Psoas muscle (tissue), 8 donors: ENCODE data around the gene MAPK6. TPM values are rescaled to one million over a fixed set of nuclear protein-coding genes. Genes with fewer than 3 reads are reported as not detected.

Source experiments
- ATAC-seq, 4 donors: fragments of 200-7000 bp; cut with Tn5 transposase; one replicate each; pipeline ENCODE4 v1.9.1; 2020; ENCODE audit warnings: moderate library complexity in 3 of 4, mild to moderate bottlenecking in 2 of 4
- DNase-seq, 2 donors: peaks; one replicate each; pipeline ENCODE4 v3.0.0-alpha.2; 2020
- H3K27ac ChIP-seq: fragments of 200-600 bp; one replicate; pipeline ENCODE4 v1.8.0; 2022
- H3K27me3 ChIP-seq, 3 donors: fragments of 200-600 bp in 1 of 3; one replicate each; pipeline versions ENCODE4 v1.6.1 to v1.8.0; 2013 to 2022; ENCODE audit warnings: low read length in 2 of 3, mild to moderate bottlenecking in 2 of 3, moderate library complexity in 1 of 3; ENCODE audit not compliant: insufficient read depth in 3 of 3
- H3K36me3 ChIP-seq, 2 donors: fragments of 200-600 bp in 1 of 2; one replicate each; pipeline versions ENCODE4 v1.6.1 to v1.8.0; 2013 to 2022; ENCODE audit warnings: low read depth in 1 of 2, mild to moderate bottlenecking in 1 of 2, moderate library complexity in 1 of 2; ENCODE audit not compliant: insufficient read depth in 1 of 2
- H3K4me1 ChIP-seq: fragments of 200-600 bp; one replicate; pipeline ENCODE4 v1.8.0; 2022
- H3K4me3 ChIP-seq: fragments of 200-600 bp; one replicate; pipeline ENCODE4 v1.8.0; 2022; ENCODE audit warnings: mild to moderate bottlenecking
- H3K9me3 ChIP-seq: fragments of 200-600 bp; one replicate; pipeline ENCODE4 v1.8.0; 2022
- WGBS, 3 donors: extraction: QIAGEN DNeasy Blood & Tissue Kit; methylation state at CpG; one replicate each; pipeline versions ENCODE4 v1.1.6 to v1.1.7; 2013; 5-methylcytosine and 5-hydroxymethylcytosine counted together
- intact Hi-C, 2 donors: fragments of 100-400 bp; cut with DNase I; formaldehyde crosslinking; loops; one replicate each; pipeline versions ENCODE4 v1.11.0 to v1.14.2; 2022
- polyA plus RNA-seq, 3 donors: library from polyadenylated mRNA; stranded (reverse); fragments of 200-250 nt; gene quantifications; one replicate each; pipeline ENCODE4 v1.2.3, GENCODE V29; 2013
- total RNA-seq, 4 donors: library from RNA; stranded (reverse); fragmentation: NEBNext Ultra II Directional in 2 of 4; extraction: Animal tissue kit (Norgen Biotek cat#: 25700) in 2 of 4; gene quantifications; one replicate each; pipeline versions ENCODE4 v1.2.1 to v1.2.4, GENCODE V29; 2021 to 2023
- TF ChIP-seq, protein P1 (sequence below): fragments of 200-600 bp; IDR thresholded peaks from one replicate; pipeline ENCODE4 v1.8.0; 2022; ENCODE audit warnings: antibody characterized with exemption
- donor health status: healthy with polysubstance abuse.
- donor health status: DM: no; HTN: no; CAD: no; lungs with moderate emphysema.
- donor health status: Bipolar disorder and iron deficiency.
- donor health status: healthy.
- donor health status: DM: yes; HTN: yes; CAD: no.
- donor health status: DM: no; HTN: no; CAD: no.
- donor health status: DM: no; HTN: no; CAD: no.
- donor health status: DM: yes; HTN: yes; CAD: no.

MAPK6 gene
- total and polyA plus RNA-seq, 7 donors, result 21.1 to 62.7 (median 48.5) TPM

DNA sequence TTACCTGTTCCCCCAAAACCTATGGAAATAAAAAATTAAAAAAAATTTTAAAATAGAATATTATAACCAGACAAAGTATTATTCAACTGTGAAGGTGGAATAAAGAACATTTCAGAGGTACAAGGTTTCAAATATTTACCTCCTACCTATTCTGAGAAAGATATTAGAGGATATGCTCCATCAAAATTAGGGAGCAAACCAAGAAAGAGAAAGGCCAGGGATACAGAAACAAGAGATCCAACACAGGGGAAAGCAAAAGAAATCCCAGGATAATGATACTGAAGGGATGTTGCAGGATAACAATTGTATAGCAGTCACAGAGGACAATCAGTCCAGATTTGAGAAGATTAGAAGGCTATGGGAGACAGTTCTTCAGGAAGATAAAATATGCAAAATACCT is 71.2 kb downstream of the MAPK6 start:
- H3K9me3 ChIP-seq, result peaks cover 4% of the 10 kb centered on the region
- peaks cover 7% of the 10 kb centered on the region for H3K4me1 ChIP-seq
- DNase-seq (no peak), ATAC-seq (no peak)
- no peak overlapping the region for H3K27ac ChIP-seq
- no peaks in the 10 kb centered on the region for H3K27me3 ChIP-seq
- H3K36me3 ChIP-seq, result no peaks in the 10 kb centered on the region
- TF ChIP-seq, protein P1, sequence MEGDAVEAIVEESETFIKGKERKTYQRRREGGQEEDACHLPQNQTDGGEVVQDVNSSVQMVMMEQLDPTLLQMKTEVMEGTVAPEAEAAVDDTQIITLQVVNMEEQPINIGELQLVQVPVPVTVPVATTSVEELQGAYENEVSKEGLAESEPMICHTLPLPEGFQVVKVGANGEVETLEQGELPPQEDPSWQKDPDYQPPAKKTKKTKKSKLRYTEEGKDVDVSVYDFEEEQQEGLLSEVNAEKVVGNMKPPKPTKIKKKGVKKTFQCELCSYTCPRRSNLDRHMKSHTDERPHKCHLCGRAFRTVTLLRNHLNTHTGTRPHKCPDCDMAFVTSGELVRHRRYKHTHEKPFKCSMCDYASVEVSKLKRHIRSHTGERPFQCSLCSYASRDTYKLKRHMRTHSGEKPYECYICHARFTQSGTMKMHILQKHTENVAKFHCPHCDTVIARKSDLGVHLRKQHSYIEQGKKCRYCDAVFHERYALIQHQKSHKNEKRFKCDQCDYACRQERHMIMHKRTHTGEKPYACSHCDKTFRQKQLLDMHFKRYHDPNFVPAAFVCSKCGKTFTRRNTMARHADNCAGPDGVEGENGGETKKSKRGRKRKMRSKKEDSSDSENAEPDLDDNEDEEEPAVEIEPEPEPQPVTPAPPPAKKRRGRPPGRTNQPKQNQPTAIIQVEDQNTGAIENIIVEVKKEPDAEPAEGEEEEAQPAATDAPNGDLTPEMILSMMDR, result no peak
- intact Hi-C loops, result no loop called here
- H3K4me3 ChIP-seq, result no peak overlapping the region

DNA sequence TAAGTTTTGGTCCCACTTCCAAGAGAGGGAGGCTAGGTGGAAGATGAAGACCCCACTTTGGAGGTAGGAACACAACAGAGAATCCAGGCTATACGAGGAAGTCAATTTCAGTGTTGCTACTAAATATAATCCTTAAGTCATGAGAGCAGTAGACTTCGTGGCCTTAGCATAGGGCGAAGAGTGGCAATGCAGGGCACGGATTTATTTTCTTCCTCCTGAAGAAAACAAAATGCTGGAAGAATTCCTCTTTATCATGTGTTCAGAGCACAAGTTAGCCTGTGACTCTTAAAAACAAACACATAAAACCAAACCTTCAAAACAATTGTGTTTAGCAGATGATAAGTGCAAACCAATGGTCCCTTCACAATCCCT is 74.1 kb downstream of the MAPK6 start:
- Histone ChIP-seq H3K27ac (no peak overlapping the region), H3K4me3 (no peak overlapping the region), H3K36me3 (no peaks in the 10 kb centered on the region), H3K27me3 (no peaks in the 10 kb centered on the region), H3K4me1 (peaks cover 7% of the 10 kb centered on the region), H3K9me3 (no peaks in the 10 kb centered on the region)
- TF ChIP-seq, protein P1, result no peak
- intact Hi-C loops, result no loop called here
- DNase-seq (no peak), ATAC-seq (no peak)
- 44 to 56% (median 45%) methylated on average over 4 of the region's 4 CpGs for WGBS, 3 donors

- Histone ChIP-seq H3K36me3 (no peaks in the 10 kb centered on the region), H3K4me1 (peaks cover 7% of the 10 kb centered on the region), H3K9me3 (no peaks in the 10 kb centered on the region), H3K4me3 (no peak overlapping the region), H3K27me3 (no peaks in the 10 kb centered on the region), H3K27ac (no peak overlapping the region)
- TF ChIP-seq, protein P1, result no peak
- DNase-seq (peak; percentile 56 to 85), ATAC-seq (peak; percentile 32 to 75 (median 63))
- WGBS, 3 donors, result 33 to 47% (median 34%) methylated on average over 12 of the region's 12 CpGs
- intact Hi-C loops, result no loop called here
Measured at GRCh38 chr15:52093539-52094510, 74.8 kb downstream of the MAPK6 start.

DNA sequence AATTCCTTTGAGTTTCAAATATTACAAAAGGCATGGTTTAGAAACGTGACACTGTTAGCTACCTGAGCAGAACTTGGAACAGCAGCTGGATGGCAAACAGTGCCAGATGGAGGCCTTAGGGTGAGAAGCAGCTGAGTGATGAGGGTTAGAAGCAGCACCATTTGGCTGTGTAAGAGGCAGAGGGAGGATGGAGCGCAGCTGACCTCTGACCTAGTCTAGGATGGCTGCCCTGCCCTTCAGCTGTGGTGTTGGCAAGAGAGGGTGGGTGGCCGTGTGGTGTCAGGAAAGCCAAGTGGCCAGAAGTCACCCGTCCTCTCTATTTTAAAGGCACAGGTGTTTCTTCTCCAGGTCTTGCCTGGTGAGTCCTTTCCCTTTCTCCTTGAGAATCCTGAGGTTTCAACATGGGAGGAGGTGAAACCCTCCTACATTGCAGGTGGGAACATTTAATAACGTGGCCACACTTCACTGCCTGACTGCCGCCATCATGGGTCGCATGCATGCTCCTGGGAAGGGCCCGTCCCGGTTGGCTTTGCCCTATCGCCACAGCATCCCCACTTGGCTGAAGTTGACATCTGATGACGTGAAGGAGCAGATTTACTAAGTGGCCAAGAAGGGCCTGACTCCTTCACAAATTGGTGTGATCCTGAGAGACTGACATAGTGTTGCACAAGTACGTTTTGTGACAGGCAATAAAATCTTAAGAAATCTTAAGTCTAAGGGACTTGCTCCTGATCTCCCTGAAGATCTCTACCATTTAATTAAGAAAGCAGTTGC is 76.0 kb downstream of the MAPK6 start:
- H3K27ac ChIP-seq, result no peak overlapping the region
- TF ChIP-seq, protein P1, result no peak
- H3K9me3 ChIP-seq, result no peaks in the 10 kb centered on the region
- intact Hi-C loops, result no loop called here
- H3K4me3 ChIP-seq, result no peak overlapping the region
- 66 to 76% (median 69%) methylated on average over 12 of the region's 12 CpGs for WGBS, 3 donors
- DNase-seq (peak in 1 of 2 donors; percentile 58), ATAC-seq (peak in 1 of 4 donors; percentile 57)
- no peaks in the 10 kb centered on the region for H3K27me3 ChIP-seq
- no peaks in the 10 kb centered on the region for H3K36me3 ChIP-seq
- H3K4me1 ChIP-seq, result peaks cover 7% of the 10 kb centered on the region
